Renal cortex interstitium (tissue), 11 donors: ENCODE results near the gene PPP4R2. TPM values are rescaled to one million over a fixed set of nuclear protein-coding genes. Genes with fewer than 3 reads are reported as not detected.

Experiments
- DNase-seq, 11 donors: peaks; one replicate each; pipeline ENCODE4 v3.0.0-alpha.2; 2013; ENCODE audit warnings: low read depth in 9 of 11, low spot score in 4 of 11; ENCODE audit errors: extremely low read depth in 1 of 11
- polyA plus RNA-seq, 3 donors: library from polyadenylated mRNA; unstranded; fragments of 120-200 nt; gene quantifications; one replicate each; pipeline ENCODE4 v1.2.1, GENCODE V29; 2013; ENCODE audit not compliant: insufficient read length in 3 of 3

The PPP4R2 gene
- polyA plus RNA-seq, 3 donors: 88.8 to 100 (median 92.1) TPM

GRCh38 chr3:73007992-73008712 lies 11.5 kb downstream of the PPP4R2 start:
- DNase-seq: no peak

- no peak for DNase-seq
Observed at GRCh38 chr3:73009008-73009407, 12.4 kb downstream of the PPP4R2 start.

- no peak for DNase-seq
Observed at GRCh38 chr3:73009750-73010149, 13.1 kb downstream of the PPP4R2 start.

GRCh38 chr3:73010158-73010557 lies 13.5 kb downstream of the PPP4R2 start:
- no peak for DNase-seq

- DNase-seq: no peak
Observed at GRCh38 chr3:73018298-73018697, 21.7 kb downstream of the PPP4R2 start.

GRCh38 chr3:73018790-73019441 lies 22.3 kb downstream of the PPP4R2 start:
- no peak for DNase-seq

- DNase-seq: no peak
Observed at GRCh38 chr3:73021301-73021835, 24.8 kb downstream of the PPP4R2 start.

- DNase-seq: no peak
Observed at GRCh38 chr3:73024836-73025235, 28.2 kb downstream of the PPP4R2 start.

GRCh38 chr3:73026111-73026759 lies 29.6 kb downstream of the PPP4R2 start:
- no peak for DNase-seq

GRCh38 chr3:73026760-73027113 lies 30.1 kb downstream of the PPP4R2 start:
- DNase-seq: no peak

GRCh38 chr3:73028803-73029202 lies 32.2 kb downstream of the PPP4R2 start:
- DNase-seq: no peak

GRCh38 chr3:73029321-73029796 lies 32.7 kb downstream of the PPP4R2 start:
- no peak for DNase-seq

- DNase-seq: no peak
Observed at GRCh38 chr3:73030073-73030597, 33.5 kb downstream of the PPP4R2 start.

GRCh38 chr3:73031573-73032103 lies 35.0 kb downstream of the PPP4R2 start:
- no peak for DNase-seq

- DNase-seq: no peak
Observed at GRCh38 chr3:73036694-73037591, 40.3 kb downstream of the PPP4R2 start.

- DNase-seq: no peak
Observed at GRCh38 chr3:73041537-73041936, 44.9 kb downstream of the PPP4R2 start.

GRCh38 chr3:73043414-73043813 lies 46.8 kb downstream of the PPP4R2 start:
- DNase-seq: no peak

- no peak for DNase-seq
Observed at GRCh38 chr3:73045391-73045790, 48.8 kb downstream of the PPP4R2 start.

GRCh38 chr3:73046195-73046594 lies 49.6 kb downstream of the PPP4R2 start:
- no peak for DNase-seq
